Measurements from ENCODE around the gene FGF19.

FGF19 gene

GRCh38 chr11:69654001-69654659, 49.7 kb downstream of the FGF19 start:
- no peak for DNase-seq

GRCh38 chr11:69653406-69653960, 50.3 kb downstream of the FGF19 start:
- no peak for DNase-seq

DNA sequence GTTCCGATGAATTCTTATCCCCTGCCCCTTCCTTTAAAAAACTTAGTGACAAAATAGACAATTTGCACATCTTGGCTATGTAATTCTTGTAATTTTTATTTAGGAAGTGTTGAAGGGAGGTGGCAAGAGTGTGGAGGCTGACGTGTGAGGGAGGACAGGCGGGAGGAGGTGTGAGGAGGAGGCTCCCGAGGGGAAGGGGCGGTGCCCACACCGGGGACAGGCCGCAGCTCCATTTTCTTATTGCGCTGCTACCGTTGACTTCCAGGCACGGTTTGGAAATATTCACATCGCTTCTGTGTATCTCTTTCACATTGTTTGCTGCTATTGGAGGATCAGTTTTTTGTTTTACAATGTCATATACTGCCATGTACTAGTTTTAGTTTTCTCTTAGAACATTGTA, 50.8 kb downstream of the FGF19 start:
- no peak for DNase-seq

GRCh38 chr11:69651834-69652620, 51.8 kb downstream of the FGF19 start:
- DNase-seq, result no peak

DNA sequence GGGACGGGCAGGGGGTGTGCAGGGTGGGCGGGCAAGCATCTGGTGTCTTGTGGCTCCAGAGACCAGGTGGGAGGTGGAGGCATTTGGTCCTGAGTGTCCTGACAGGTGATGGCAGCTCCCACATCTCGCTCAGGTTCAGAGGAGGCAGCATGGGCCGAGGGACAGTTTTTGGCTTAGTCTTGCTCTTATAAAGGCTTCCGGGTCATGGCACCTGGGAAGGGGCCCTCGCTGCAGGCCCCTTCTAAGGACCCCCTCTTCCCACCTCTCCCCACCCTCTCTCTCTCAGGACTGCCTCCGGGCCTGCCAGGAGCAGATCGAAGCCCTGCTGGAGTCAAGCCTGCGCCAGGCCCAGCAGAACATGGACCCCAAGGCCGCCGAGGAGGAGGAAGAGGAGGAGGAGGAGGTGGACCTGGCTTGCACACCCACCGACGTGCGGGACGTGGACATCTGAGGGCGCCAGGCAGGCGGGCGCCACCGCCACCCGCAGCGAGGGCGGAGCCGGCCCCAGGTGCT, 52.9 kb downstream of the FGF19 start:
- DNase-seq, result no peak

DNA sequence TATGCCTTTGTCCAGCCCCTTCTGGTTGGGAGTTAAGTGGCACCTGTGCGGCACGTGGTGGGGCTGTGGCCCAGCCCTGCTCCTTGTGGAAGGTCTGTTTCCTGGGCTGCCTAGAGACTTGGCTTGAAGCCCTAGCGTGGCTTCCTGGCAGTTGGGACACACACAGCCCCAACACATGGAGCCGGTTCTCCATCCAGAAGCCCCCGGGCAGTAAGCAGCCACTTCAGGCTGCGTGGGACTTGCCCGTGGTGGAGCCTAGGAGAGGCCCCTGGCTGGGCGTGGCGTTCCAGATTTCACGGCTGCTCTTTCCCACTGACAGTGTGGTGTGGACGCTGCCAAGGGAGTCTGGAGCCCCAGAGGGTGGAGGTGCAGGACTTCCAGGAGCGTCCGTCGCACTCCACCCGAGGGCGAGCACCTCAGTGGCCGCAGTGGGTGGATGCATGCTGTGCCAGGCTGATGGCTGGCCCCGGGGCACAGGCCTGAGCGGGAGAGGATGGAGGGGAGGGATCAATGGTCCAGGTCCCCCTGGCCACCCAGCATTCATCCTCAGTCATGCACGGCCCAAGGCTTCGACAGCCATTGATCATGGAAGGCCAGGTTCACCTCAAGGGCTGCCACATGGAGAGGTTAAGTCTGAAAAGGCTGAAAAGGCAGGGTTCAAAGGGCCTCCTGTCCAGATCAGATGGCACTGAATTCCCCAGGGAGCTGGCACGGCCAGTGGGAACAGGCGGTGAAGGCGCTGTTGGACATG, 53.6 kb downstream of the FGF19 start:
- no peak for DNase-seq

DNA sequence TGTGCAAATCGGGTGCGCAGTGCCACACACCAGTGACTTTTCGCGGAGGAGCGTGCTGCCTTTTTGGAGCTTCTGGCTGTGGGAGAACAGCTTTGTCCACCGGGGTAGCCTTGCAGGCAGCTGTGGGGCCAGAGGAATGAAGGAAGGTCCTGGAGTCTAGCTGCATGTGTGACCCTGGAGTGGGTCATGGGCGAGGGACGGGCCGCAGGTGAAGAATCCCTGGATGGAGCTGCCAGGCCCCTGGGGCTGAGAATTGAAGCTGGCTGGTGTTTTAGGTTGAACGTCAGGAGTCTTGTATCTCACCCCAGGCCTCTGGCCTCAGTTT, 54.3 kb downstream of the FGF19 start:
- DNase-seq, result no peak

DNA sequence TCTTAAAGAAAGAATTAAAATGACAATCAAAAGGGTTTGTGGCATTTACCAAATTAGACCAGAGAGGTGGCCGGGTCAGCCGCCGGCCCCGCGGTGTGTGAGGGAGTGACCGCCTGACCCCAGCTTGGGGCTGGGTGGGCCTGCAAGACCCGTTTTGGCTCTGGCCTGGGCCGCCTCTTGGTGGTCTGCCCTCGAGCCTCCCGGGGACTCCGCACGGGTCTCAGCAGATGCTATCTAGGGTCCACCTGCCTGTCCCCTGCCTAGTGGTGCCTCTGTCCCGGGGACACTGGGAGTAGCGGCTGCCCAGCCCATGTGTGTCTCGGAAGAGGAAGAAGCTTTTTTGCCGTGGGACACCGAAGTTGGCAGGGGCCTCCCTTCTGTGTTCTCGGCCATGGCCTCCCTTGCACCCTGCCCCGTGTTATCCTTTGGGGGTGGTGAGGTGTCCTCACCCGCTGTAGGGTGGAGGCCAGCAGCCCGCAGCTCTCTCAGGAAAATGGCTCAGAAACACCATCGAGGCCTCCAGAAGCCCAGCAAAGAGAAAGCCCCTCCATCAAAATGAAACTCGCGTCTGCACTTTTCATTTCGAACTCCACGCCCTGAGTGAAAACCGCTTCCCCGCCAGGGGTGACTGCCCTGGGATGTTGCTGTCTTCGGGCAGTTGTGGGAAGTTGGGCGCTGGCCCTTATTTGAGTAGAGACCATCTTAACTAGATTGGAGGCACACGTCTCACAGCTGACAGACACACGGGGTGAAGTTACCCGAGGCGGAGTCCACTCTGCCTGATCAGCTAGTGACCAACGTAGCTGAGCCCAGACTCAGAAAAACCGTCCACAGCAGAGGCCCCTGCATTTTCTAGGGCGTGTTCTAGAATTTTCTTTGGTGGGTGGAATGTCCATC, 54.9 kb downstream of the FGF19 start:
- no peak for DNase-seq

All from hematopoietic multipotent progenitor cell treated with erythropoietin and hydrocortisone succinate and interleukin-3 and kit ligand, for 4 days (in vitro differentiated cells).